Activated T-cell treated with anti-CD3 and anti-CD28 coated beads for 48 hours (primary cell): ENCODE data around the gene TSR2.

Source experiments
- DNase-seq: peaks from one replicate; pipeline ENCODE4 v3.0.0-alpha.2; 2020; ENCODE audit warnings: low read depth

TSR2 gene

GRCh38 chrX:54439960-54440871 lies at the start of gene TSR2:
Gene TSR2 (plus strand): TSS chrX:54440404. CDS start chrX:54440422, 18 bp downstream.
- DNase-seq = peak; percentile 66

- DNase-seq = no peak
Observed at GRCh38 chrX:54397113-54397512, 43.1 kb upstream of the TSR2 start.

GRCh38 chrX:54407266-54407665 lies 32.9 kb upstream of the TSR2 start:
- no peak for DNase-seq

GRCh38 chrX:54411732-54412131 lies 28.5 kb upstream of the TSR2 start:
- no peak for DNase-seq

- DNase-seq = no peak
Observed at GRCh38 chrX:54413753-54414152, 26.5 kb upstream of the TSR2 start.

- no peak for DNase-seq
Observed at GRCh38 chrX:54415534-54416350, 24.5 kb upstream of the TSR2 start.

- DNase-seq = no peak
Observed at GRCh38 chrX:54416965-54417364, 23.2 kb upstream of the TSR2 start.

- DNase-seq = no peak
Observed at GRCh38 chrX:54419559-54420302, 20.5 kb upstream of the TSR2 start.

- DNase-seq = no peak
Observed at GRCh38 chrX:54422168-54422567, 18.0 kb upstream of the TSR2 start.

- DNase-seq = no peak
Observed at GRCh38 chrX:54423161-54423888, 16.9 kb upstream of the TSR2 start.

- no peak for DNase-seq
Observed at GRCh38 chrX:54427837-54428424, 12.3 kb upstream of the TSR2 start.

- DNase-seq = no peak
Observed at GRCh38 chrX:54430519-54430918, 9.7 kb upstream of the TSR2 start.

- no peak for DNase-seq
Observed at GRCh38 chrX:54435121-54435520, 5.1 kb upstream of the TSR2 start.

GRCh38 chrX:54442790-54443189 lies 2.6 kb downstream of the TSR2 start:
- DNase-seq = no peak

- no peak for DNase-seq
Observed at GRCh38 chrX:54444752-54445151, 4.5 kb downstream of the TSR2 start.

GRCh38 chrX:54446084-54446483 lies 5.9 kb downstream of the TSR2 start:
- no peak for DNase-seq

GRCh38 chrX:54447461-54447860 lies 7.3 kb downstream of the TSR2 start:
- no peak for DNase-seq

- no peak for DNase-seq
Observed at GRCh38 chrX:54449929-54450328, 9.7 kb downstream of the TSR2 start.

GRCh38 chrX:54452920-54453319 lies 12.7 kb downstream of the TSR2 start:
- no peak for DNase-seq

- DNase-seq = no peak
Observed at GRCh38 chrX:54470054-54470760, 30.0 kb downstream of the TSR2 start.
